KOPT-K1 (cell line): Measurements from ENCODE around the gene CFAP53.
"Not testable (repeated sequence)": the region's sequence is repeated elsewhere in the genome, so short reads cannot be mapped to it uniquely, and the experiment has no call there.

Experiments used
- H3K27ac ChIP-seq: fragments of 200-600 bp; sonication (generic); 2 replicates; pipeline ENCODE4 v1.5.1; 2016; ENCODE audit warnings: antibody characterized with exemption, mild to moderate bottlenecking, low read depth, low read length; ENCODE audit not compliant: poor library complexity, severe bottlenecking
- H3K36me3 ChIP-seq: fragments of 200-600 bp; sonication (generic); 2 replicates; pipeline ENCODE4 v1.5.1; 2017; ENCODE audit warnings: antibody characterized with exemption, mild to moderate bottlenecking, low read length, moderate library complexity; ENCODE audit not compliant: insufficient read depth
- H3K9me3 ChIP-seq: fragments of 200-600 bp; sonication (generic); 2 replicates; pipeline ENCODE4 v1.5.1; 2017; ENCODE audit warnings: antibody characterized with exemption, low read length, mild to moderate bottlenecking; ENCODE audit not compliant: insufficient read depth, poor library complexity, severe bottlenecking

Gene CFAP53

GRCh38 chr18:50262977-50263376 lies 3.3 kb downstream of the CFAP53 start:
- Histone ChIP-seq H3K9me3 (no peaks in the 10 kb centered on the region), H3K27ac (no peak overlapping the region), H3K36me3 (peaks cover 8% of the 10 kb centered on the region; the same call in 1 of the 2 replicates)

- no peaks in the 10 kb centered on the region for H3K36me3 ChIP-seq
- H3K9me3 ChIP-seq: no peaks in the 10 kb centered on the region
- no peak overlapping the region for H3K27ac ChIP-seq
Measured at GRCh38 chr18:50250935-50251334, 15.4 kb downstream of the CFAP53 start.

GRCh38 chr18:50249576-50249975 lies 16.7 kb downstream of the CFAP53 start:
- Histone ChIP-seq H3K36me3 (no peaks in the 10 kb centered on the region), H3K9me3 (no peaks in the 10 kb centered on the region), H3K27ac (no peak overlapping the region)

GRCh38 chr18:50247561-50247960 lies 18.7 kb downstream of the CFAP53 start:
- Histone ChIP-seq H3K27ac (no peak overlapping the region), H3K9me3 (no peaks in the 10 kb centered on the region), H3K36me3 (no peaks in the 10 kb centered on the region)

- not testable (repeated sequence) for H3K9me3 ChIP-seq, H3K36me3 ChIP-seq, H3K27ac ChIP-seq
Measured at GRCh38 chr18:50241768-50242167, 24.5 kb downstream of the CFAP53 start.

GRCh38 chr18:50240080-50240563 lies 26.2 kb downstream of the CFAP53 start:
- no peak overlapping the region for H3K27ac ChIP-seq
- no peaks in the 10 kb centered on the region for H3K36me3 ChIP-seq
- H3K9me3 ChIP-seq: peaks cover 5% of the 10 kb centered on the region

- Histone ChIP-seq H3K27ac (no peak overlapping the region), H3K36me3 (no peaks in the 10 kb centered on the region), H3K9me3 (no peaks in the 10 kb centered on the region)
Measured at GRCh38 chr18:50232419-50232818, 33.9 kb downstream of the CFAP53 start.

- H3K27ac ChIP-seq: no peak overlapping the region
- H3K9me3 ChIP-seq: no peaks in the 10 kb centered on the region
- no peaks in the 10 kb centered on the region for H3K36me3 ChIP-seq
Measured at GRCh38 chr18:50231621-50232020, 34.7 kb downstream of the CFAP53 start.

- peaks cover 22% of the 10 kb centered on the region for H3K9me3 ChIP-seq
- not testable (repeated sequence) for H3K27ac ChIP-seq, H3K36me3 ChIP-seq
Measured at GRCh38 chr18:50220249-50220648, 46.0 kb downstream of the CFAP53 start.

GRCh38 chr18:50218432-50219197 lies 47.7 kb downstream of the CFAP53 start:
- no peak overlapping the region for H3K27ac ChIP-seq
- peaks cover 22% of the 10 kb centered on the region for H3K9me3 ChIP-seq
- no peaks in the 10 kb centered on the region for H3K36me3 ChIP-seq

GRCh38 chr18:50209311-50209710 lies 57.0 kb downstream of the CFAP53 start:
- Histone ChIP-seq H3K9me3 (no peaks in the 10 kb centered on the region), H3K27ac (no peak overlapping the region), H3K36me3 (no peaks in the 10 kb centered on the region)

- no peak overlapping the region for H3K27ac ChIP-seq
Measured at GRCh38 chr18:50207722-50208121, 58.6 kb downstream of the CFAP53 start.

GRCh38 chr18:50203801-50204604 lies 62.3 kb downstream of the CFAP53 start:
- no peak overlapping the region for H3K27ac ChIP-seq
- no peaks in the 10 kb centered on the region for H3K9me3 ChIP-seq
- H3K36me3 ChIP-seq: no peaks in the 10 kb centered on the region

More at GRCh38 chr18:50207722-50208121, 58.6 kb downstream of the CFAP53 start:
- no peaks in the 10 kb centered on the region for H3K9me3 ChIP-seq
- H3K36me3 ChIP-seq: no peaks in the 10 kb centered on the region

- H3K36me3 ChIP-seq: no peaks in the 10 kb centered on the region
- H3K27ac ChIP-seq: no peak overlapping the region
- no peaks in the 10 kb centered on the region for H3K9me3 ChIP-seq
Measured at GRCh38 chr18:50201476-50202018, 64.7 kb downstream of the CFAP53 start.

GRCh38 chr18:50199921-50200320 lies 66.4 kb downstream of the CFAP53 start:
- H3K27ac ChIP-seq: no peak overlapping the region
- H3K9me3 ChIP-seq: peaks cover 8% of the 10 kb centered on the region
- H3K36me3 ChIP-seq: no peaks in the 10 kb centered on the region
